Measurements from ENCODE around the gene HDAC9. TPM values are rescaled to one million over a fixed set of nuclear protein-coding genes. Genes with fewer than 3 reads are reported as not detected.

The HDAC9 gene
- total RNA-seq, 2 donors from 2014 or later: 1.5 to 4.0 TPM

GRCh38 chr7:18903695-18904094 is 408.1 kb downstream of the HDAC9 start:
- Histone ChIP-seq H3K9me3 (ENCODE audit: control insufficient read depth, low read length) (no peaks in the 10 kb centered on the region), H3K27ac (ENCODE audit: low read depth, low read length) (no peak overlapping the region), H3K4me1 (ENCODE audit: control insufficient read depth, insufficient read depth, low read length) (peaks cover 12% of the 10 kb centered on the region), H3K36me3 (ENCODE audit: control insufficient read depth, insufficient read depth, low read length) (no peaks in the 10 kb centered on the region), H3K27me3 (ENCODE audit: control insufficient read depth, insufficient read depth, low read length, poor library complexity, severe bottlenecking) (no peaks in the 10 kb centered on the region), H3K9ac (ENCODE audit: extremely low read depth, low read length, poor library complexity, severe bottlenecking) (no peak overlapping the region), H3K4me3 (ENCODE audit: low read length) (no peak overlapping the region)
- no peaks in the 10 kb centered on the region for H3K27me3 Mint-ChIP-seq (ENCODE audit: insufficient read depth)
- 63 to 70% methylated on average over 2 to 4 of the region's 4 CpGs for WGBS, 2 experiments (ENCODE audit: insufficient coverage in 1 of 2, insufficient read length in 1 of 2)
- no peak overlapping the region for H3K4me3 Mint-ChIP-seq
- no peaks in the 10 kb centered on the region for H3K36me3 Mint-ChIP-seq (ENCODE audit: low read depth)
- no peak for TF ChIP-seq CTCF (conservative IDR thresholded peaks at IDR 0.05)
- peaks cover 26% of the 10 kb centered on the region for H3K4me1 Mint-ChIP-seq
- no peak overlapping the region for H3K27ac Mint-ChIP-seq
- peaks cover 2% of the 10 kb centered on the region for H3K9me3 Mint-ChIP-seq
- DNase-seq: no peak

- H3K27ac ChIP-seq (ENCODE audit: low read depth, low read length): no peak overlapping the region
- H3K4me1 ChIP-seq (ENCODE audit: control insufficient read depth, insufficient read depth, low read length): peaks cover 10% of the 10 kb centered on the region
- Mint-ChIP-seq H3K36me3 (ENCODE audit: low read depth) (no peaks in the 10 kb centered on the region), H3K4me3 (no peak overlapping the region), H3K4me1 (peaks cover 23% of the 10 kb centered on the region), H3K27me3 (ENCODE audit: insufficient read depth) (no peaks in the 10 kb centered on the region), H3K27ac (no peak overlapping the region), H3K9me3 (peaks cover 2% of the 10 kb centered on the region)
- 86 to 97% methylated on average over 1 to 2 of the region's 2 CpGs for WGBS, 2 experiments (ENCODE audit: insufficient coverage in 1 of 2, insufficient read length in 1 of 2)
- no peaks in the 10 kb centered on the region for H3K9me3 ChIP-seq (ENCODE audit: control insufficient read depth, low read length)
- H3K27me3 ChIP-seq (ENCODE audit: control insufficient read depth, insufficient read depth, low read length, poor library complexity, severe bottlenecking): no peaks in the 10 kb centered on the region
- DNase-seq: no peak
- no peak overlapping the region for H3K9ac ChIP-seq (ENCODE audit: extremely low read depth, low read length, poor library complexity, severe bottlenecking)
- H3K4me3 ChIP-seq (ENCODE audit: low read length): no peak overlapping the region
- no peak for TF ChIP-seq CTCF (conservative IDR thresholded peaks at IDR 0.05)
- no peaks in the 10 kb centered on the region for H3K36me3 ChIP-seq (ENCODE audit: control insufficient read depth, insufficient read depth, low read length)
Measured at GRCh38 chr7:18905316-18905943, 409.9 kb downstream of the HDAC9 start.

- Histone ChIP-seq H3K27ac (ENCODE audit: low read depth, low read length) (no peak overlapping the region), H3K9ac (ENCODE audit: extremely low read depth, low read length, poor library complexity, severe bottlenecking) (no peak overlapping the region), H3K9me3 (ENCODE audit: control insufficient read depth, low read length) (no peaks in the 10 kb centered on the region), H3K27me3 (ENCODE audit: control insufficient read depth, insufficient read depth, low read length, poor library complexity, severe bottlenecking) (no peaks in the 10 kb centered on the region), H3K4me1 (ENCODE audit: control insufficient read depth, insufficient read depth, low read length) (peaks cover 6% of the 10 kb centered on the region), H3K4me3 (ENCODE audit: low read length) (no peak overlapping the region), H3K36me3 (ENCODE audit: control insufficient read depth, insufficient read depth, low read length) (no peaks in the 10 kb centered on the region)
- H3K9me3 Mint-ChIP-seq: peaks cover 2% of the 10 kb centered on the region
- peaks cover 21% of the 10 kb centered on the region for H3K4me1 Mint-ChIP-seq
- TF ChIP-seq CTCF (conservative IDR thresholded peaks at IDR 0.05): peak; percentile 69
- 64 to 71% methylated on average over 2 of the region's 2 CpGs for WGBS, 2 experiments (ENCODE audit: insufficient coverage in 1 of 2, insufficient read length in 1 of 2)
- H3K36me3 Mint-ChIP-seq (ENCODE audit: low read depth): no peaks in the 10 kb centered on the region
- H3K27ac Mint-ChIP-seq: no peak overlapping the region
- peak; percentile 50 for DNase-seq
- H3K27me3 Mint-ChIP-seq (ENCODE audit: insufficient read depth): no peaks in the 10 kb centered on the region
- H3K4me3 Mint-ChIP-seq: no peak overlapping the region
Measured at GRCh38 chr7:18906901-18907300, 411.4 kb downstream of the HDAC9 start.
